GM08714 (cell line): ENCODE results near the gene TJAP1.

Experiments used
- H3K4me3 ChIP-seq: fragments of 200-500 bp; sonication (Bioruptor generic); 2 replicates; pipeline ENCODE4 v1.5.1; 2014; ENCODE audit warnings: mild to moderate bottlenecking, low read length, inconsistent platforms
- ZNF274 ChIP-seq: IDR thresholded peaks from 2 replicates; pipeline ENCODE4 v1.6.1; 2012; ENCODE audit warnings: mild to moderate bottlenecking, low read depth, low read length

TJAP1 gene

GRCh38 chr6:43541774-43542471, 64.6 kb downstream of the TJAP1 start:
- no peak overlapping the region; the same call in 1 of the 2 replicates for H3K4me3 ChIP-seq
- TF ChIP-seq ZNF274 = no peak

GRCh38 chr6:43544461-43544860, 67.1 kb downstream of the TJAP1 start:
- no peak for TF ChIP-seq ZNF274
- no peak overlapping the region for H3K4me3 ChIP-seq

- TF ChIP-seq ZNF274 = no peak
- H3K4me3 ChIP-seq = no peak overlapping the region
These were observed 69.9 kb downstream of the TJAP1 start for GRCh38 chr6:43547222-43547621.
